Psoas muscle (tissue), 8 donors: Measurements from ENCODE around the gene EIF1AX. TPM values are rescaled to one million over a fixed set of nuclear protein-coding genes. Genes with fewer than 3 reads are reported as not detected.

ENCODE experiments used
- ATAC-seq, 4 donors: fragments of 200-7000 bp; cut with Tn5 transposase; one replicate each; pipeline ENCODE4 v1.9.1; 2020; ENCODE audit warnings: moderate library complexity in 3 of 4, mild to moderate bottlenecking in 2 of 4
- DNase-seq, 2 donors: peaks; one replicate each; pipeline ENCODE4 v3.0.0-alpha.2; 2020
- H3K27ac ChIP-seq: fragments of 200-600 bp; one replicate; pipeline ENCODE4 v1.8.0; 2022
- H3K27me3 ChIP-seq, 3 donors: fragments of 200-600 bp in 1 of 3; one replicate each; pipeline versions ENCODE4 v1.6.1 to v1.8.0; 2013 to 2022; ENCODE audit warnings: low read length in 2 of 3, mild to moderate bottlenecking in 2 of 3, moderate library complexity in 1 of 3; ENCODE audit not compliant: insufficient read depth in 3 of 3
- H3K36me3 ChIP-seq, 2 donors: fragments of 200-600 bp in 1 of 2; one replicate each; pipeline versions ENCODE4 v1.6.1 to v1.8.0; 2013 to 2022; ENCODE audit warnings: low read depth in 1 of 2, mild to moderate bottlenecking in 1 of 2, moderate library complexity in 1 of 2; ENCODE audit not compliant: insufficient read depth in 1 of 2
- H3K4me1 ChIP-seq: fragments of 200-600 bp; one replicate; pipeline ENCODE4 v1.8.0; 2022
- H3K4me3 ChIP-seq: fragments of 200-600 bp; one replicate; pipeline ENCODE4 v1.8.0; 2022; ENCODE audit warnings: mild to moderate bottlenecking
- H3K9me3 ChIP-seq: fragments of 200-600 bp; one replicate; pipeline ENCODE4 v1.8.0; 2022
- WGBS, 3 donors: extraction: QIAGEN DNeasy Blood & Tissue Kit; methylation state at CpG; one replicate each; pipeline versions ENCODE4 v1.1.6 to v1.1.7; 2013; 5-methylcytosine and 5-hydroxymethylcytosine counted together
- intact Hi-C, 2 donors: fragments of 100-400 bp; cut with DNase I; formaldehyde crosslinking; loops; one replicate each; pipeline versions ENCODE4 v1.11.0 to v1.14.2; 2022
- long read RNA-seq, 2 donors: library from polyadenylated mRNA; unstranded; transcript quantifications; one replicate each; pipeline ENCODE4 v2.0.0, GENCODE V29; 2021
- polyA plus RNA-seq, 3 donors: library from polyadenylated mRNA; stranded (reverse); fragments of 200-250 nt; gene quantifications; one replicate each; pipeline ENCODE4 v1.2.3, GENCODE V29; 2013
- total RNA-seq, 4 donors: library from RNA; stranded (reverse); fragmentation: NEBNext Ultra II Directional in 2 of 4; extraction: Animal tissue kit (Norgen Biotek cat#: 25700) in 2 of 4; gene quantifications; one replicate each; pipeline versions ENCODE4 v1.2.1 to v1.2.4, GENCODE V29; 2021 to 2023
- TF ChIP-seq, protein P1 (sequence below): fragments of 200-600 bp; IDR thresholded peaks from one replicate; pipeline ENCODE4 v1.8.0; 2022; ENCODE audit warnings: antibody characterized with exemption
- donor health status: healthy with polysubstance abuse.
- donor health status: DM: no; HTN: no; CAD: no; lungs with moderate emphysema.
- donor health status: Bipolar disorder and iron deficiency.
- donor health status: healthy.
- donor health status: DM: yes; HTN: yes; CAD: no.
- donor health status: DM: no; HTN: no; CAD: no.
- donor health status: DM: no; HTN: no; CAD: no.
- donor health status: DM: yes; HTN: yes; CAD: no.

Gene EIF1AX, protein sequence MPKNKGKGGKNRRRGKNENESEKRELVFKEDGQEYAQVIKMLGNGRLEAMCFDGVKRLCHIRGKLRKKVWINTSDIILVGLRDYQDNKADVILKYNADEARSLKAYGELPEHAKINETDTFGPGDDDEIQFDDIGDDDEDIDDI
- 100 to 1,000 TPM in 3 of 4 donors, 10 to 100 TPM in 1; 69.4 to 176 (median 155) TPM for total RNA-seq
- 100 to 1,000 TPM in 2 of 3 donors, 10 to 100 TPM in 1; 67.3 to 129 (median 104) TPM for polyA plus RNA-seq
- long read RNA-seq, donor 1, full-length matches to known transcripts: 41 of 49 reads
- long read RNA-seq, donor 1, partial matches to known transcripts: 0 of 49 reads
- long read RNA-seq, donor 1, other reads (novel, unspliced or antisense): 8 of 49 reads
- long read RNA-seq, donor 2, full-length matches to known transcripts: 118 of 134 reads
- long read RNA-seq, donor 2, partial matches to known transcripts: 2 of 134 reads
- long read RNA-seq, donor 2, other reads (novel, unspliced or antisense): 14 of 134 reads

DNA sequence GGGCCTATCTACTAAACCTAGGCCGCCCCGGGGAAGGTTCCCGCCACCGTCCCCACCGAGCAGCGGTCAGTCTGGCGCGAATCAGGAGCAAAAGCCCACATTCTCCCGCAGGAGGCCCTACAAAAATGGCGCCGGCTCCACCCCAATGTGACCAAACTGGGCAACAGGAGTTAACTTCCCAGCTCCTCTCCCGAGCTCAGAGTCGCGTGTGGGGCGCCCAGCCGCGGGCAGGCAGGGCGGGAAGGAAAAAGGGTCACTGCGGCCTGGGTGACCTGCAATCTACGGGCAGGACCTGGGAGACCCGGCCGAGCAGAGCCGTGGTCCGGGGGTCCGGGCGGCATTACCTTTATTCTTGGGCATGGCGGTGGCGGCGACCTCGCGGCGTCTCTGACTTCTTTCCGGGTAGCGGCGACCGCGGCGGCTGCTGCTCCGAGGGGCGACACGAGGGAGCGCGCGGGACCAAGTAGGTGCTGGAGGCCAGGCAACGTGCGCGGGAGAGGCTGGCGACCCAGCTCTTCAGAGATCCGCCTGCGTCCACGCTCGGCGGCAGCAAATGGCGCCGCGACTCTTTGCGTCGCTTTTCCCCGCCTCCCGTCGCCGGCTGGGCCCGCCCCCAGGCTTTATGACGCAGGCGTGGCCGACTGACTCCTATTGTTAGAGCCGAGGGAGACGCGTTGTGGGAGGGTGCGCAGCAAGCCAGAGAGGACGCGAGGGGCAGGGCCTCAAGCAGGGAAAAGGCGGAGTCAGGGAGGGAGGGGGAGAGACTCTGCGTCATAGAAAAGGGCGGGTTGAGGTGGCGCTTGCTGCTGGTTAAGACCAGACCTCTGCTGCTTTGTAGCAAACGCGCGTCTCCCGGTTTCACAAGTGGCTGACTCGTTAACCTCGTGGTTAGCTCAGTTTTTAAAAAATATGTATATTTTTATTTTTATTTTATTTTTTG is at the start of gene EIF1AX:
Gene EIF1AX, minus strand, starts transcription at position 558 of the 940 bp plus-strand sequence. Its CDS starts 198 bp downstream, at position 360.
- H3K9me3 ChIP-seq: no peaks in the 10 kb centered on the region
- peaks cover 3 to 37% of the 10 kb centered on the region in 2 donors for H3K36me3 ChIP-seq
- peak within 1 kb of the TSS; percentile 93 for H3K27ac ChIP-seq
- 0 to 4% (median 1%) methylated on average over 33 to 74 of the region's 82 CpGs for WGBS, 3 donors
- H3K27me3 ChIP-seq: no peaks in the 10 kb centered on the region
- TF ChIP-seq, protein P1, sequence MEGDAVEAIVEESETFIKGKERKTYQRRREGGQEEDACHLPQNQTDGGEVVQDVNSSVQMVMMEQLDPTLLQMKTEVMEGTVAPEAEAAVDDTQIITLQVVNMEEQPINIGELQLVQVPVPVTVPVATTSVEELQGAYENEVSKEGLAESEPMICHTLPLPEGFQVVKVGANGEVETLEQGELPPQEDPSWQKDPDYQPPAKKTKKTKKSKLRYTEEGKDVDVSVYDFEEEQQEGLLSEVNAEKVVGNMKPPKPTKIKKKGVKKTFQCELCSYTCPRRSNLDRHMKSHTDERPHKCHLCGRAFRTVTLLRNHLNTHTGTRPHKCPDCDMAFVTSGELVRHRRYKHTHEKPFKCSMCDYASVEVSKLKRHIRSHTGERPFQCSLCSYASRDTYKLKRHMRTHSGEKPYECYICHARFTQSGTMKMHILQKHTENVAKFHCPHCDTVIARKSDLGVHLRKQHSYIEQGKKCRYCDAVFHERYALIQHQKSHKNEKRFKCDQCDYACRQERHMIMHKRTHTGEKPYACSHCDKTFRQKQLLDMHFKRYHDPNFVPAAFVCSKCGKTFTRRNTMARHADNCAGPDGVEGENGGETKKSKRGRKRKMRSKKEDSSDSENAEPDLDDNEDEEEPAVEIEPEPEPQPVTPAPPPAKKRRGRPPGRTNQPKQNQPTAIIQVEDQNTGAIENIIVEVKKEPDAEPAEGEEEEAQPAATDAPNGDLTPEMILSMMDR: no peak
- DNase-seq: peak; percentile 98 to 99
- H3K4me3 ChIP-seq: peak within 1 kb of the TSS; percentile 82
- intact Hi-C loops: no loop called here
- H3K4me1 ChIP-seq: peaks cover 19% of the 10 kb centered on the region
- ATAC-seq: peak; percentile 97 to 100 (median 99)

DNA sequence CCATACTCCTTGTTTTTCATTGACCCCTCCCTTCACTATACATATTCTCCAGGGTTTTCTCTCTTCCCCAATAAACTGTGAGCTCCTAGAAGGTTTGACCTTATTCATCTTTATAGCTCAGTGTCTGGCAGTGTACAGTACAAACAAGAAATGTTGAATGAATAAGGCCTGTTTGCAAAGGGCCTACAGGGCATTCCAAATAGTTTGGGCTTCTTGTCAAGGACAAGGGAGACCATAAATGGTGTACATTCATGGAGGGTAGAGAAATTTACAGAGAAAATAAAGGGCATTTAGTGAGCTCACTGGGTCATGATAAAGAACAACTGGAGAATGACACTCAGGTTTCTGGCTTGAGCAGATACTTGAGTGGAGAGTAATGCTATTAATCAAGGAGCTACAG is 47.5 kb upstream of the EIF1AX start:
- Histone ChIP-seq H3K4me3 (no peak overlapping the region), H3K36me3 (peaks cover 0 to 68% of the 10 kb centered on the region in 2 donors), H3K4me1 (no peaks in the 10 kb centered on the region), H3K27ac (no peak overlapping the region), H3K9me3 (no peaks in the 10 kb centered on the region), H3K27me3 (no peaks in the 10 kb centered on the region)
- no peak for DNase-seq
- intact Hi-C loops: no loop called here
- TF ChIP-seq, protein P1: no peak
- no peak for ATAC-seq

DNA sequence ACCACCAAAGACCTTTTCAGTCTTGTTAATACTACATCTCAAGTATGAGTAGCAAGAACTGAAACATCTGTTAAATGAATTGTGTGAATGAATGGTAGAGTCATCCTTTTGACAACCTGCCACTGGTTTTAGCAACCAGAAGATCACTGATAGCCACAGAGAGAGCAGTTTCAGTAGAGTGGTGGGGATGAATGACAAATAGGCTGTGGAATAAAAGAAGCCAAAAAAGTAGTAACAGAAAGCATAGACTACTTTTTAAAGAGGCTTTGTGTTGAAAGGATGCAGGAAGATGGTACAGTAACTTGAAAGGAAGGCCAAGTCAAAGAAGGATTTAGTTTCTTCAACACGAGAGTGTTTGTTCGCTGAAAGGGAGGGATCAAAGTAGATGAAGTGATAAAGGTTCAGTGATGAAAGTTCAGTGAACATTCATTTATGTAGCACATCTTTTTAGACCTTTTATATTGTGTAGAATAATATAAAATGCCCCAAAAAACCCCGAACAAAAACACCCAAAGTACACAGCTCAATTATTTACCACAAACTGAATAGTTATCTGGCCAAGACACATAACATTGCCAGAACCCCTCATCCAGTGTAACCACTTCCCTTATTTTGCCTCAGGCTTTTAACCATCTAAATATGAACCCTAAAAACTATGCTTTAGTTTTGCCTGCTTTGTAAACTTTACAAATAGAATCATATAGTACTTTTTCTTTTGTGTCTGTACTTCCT is 40.1 kb upstream of the EIF1AX start:
- Histone ChIP-seq H3K4me3 (no peak overlapping the region), H3K9me3 (no peaks in the 10 kb centered on the region), H3K27me3 (peaks cover 0 to 8% (median 0%) of the 10 kb centered on the region in 3 donors), H3K27ac (no peak overlapping the region), H3K4me1 (no peaks in the 10 kb centered on the region), H3K36me3 (peaks cover 0 to 70% of the 10 kb centered on the region in 2 donors)
- 69 to 79% (median 78%) methylated on average over 3 of the region's 3 CpGs for WGBS, 3 donors
- ATAC-seq: no peak
- TF ChIP-seq, protein P1: no peak
- no peak for DNase-seq
- intact Hi-C loops: no loop called here

DNA sequence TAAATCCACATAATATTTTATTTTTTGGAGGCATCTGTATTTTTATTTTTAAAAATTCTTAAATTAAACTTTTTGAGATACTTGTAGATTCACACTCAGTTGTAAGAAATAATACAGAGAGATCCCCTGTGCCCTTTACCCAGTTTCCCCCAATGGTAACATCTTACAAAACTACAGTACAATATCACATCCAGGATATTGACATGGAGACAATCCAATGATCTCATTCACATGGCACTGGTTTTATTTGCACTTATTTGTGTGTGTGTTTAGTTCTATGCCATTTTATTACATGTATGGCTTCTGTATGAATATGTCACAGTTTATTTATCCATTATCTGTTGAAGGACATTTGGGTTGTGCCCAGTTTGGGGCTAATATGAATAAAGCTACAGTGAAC is 35.5 kb upstream of the EIF1AX start:
- H3K4me3 ChIP-seq: no peak overlapping the region
- peaks cover 0 to 76% of the 10 kb centered on the region in 2 donors for H3K36me3 ChIP-seq
- H3K4me1 ChIP-seq: no peaks in the 10 kb centered on the region
- peaks cover 0 to 8% (median 0%) of the 10 kb centered on the region in 3 donors for H3K27me3 ChIP-seq
- DNase-seq (no peak), ATAC-seq (no peak)
- TF ChIP-seq, protein P1: no peak
- H3K9me3 ChIP-seq: no peaks in the 10 kb centered on the region
- H3K27ac ChIP-seq: no peak overlapping the region
- intact Hi-C loops: no loop called here
